ENCODE measurements around the gene ECSIT. TPM values are rescaled to one million over a fixed set of nuclear protein-coding genes. Genes with fewer than 3 reads are reported as not detected.

ECSIT gene
- polyA plus RNA-seq, 4 donors = 39.9 to 106 (median 86.9) TPM

- Histone ChIP-seq H3K27me3 (ENCODE audit: control insufficient read depth in 3 of 3, insufficient read depth in 3 of 3, low read length in 3 of 3) (no peaks in the 10 kb centered on the region), H3K4me1 (ENCODE audit: control insufficient read depth in 3 of 3, insufficient read depth in 2 of 3, low read depth in 1 of 3, low read length in 2 of 3) (peaks cover 3 to 7% (median 6%) of the 10 kb centered on the region in 3 donors), H3K27ac (ENCODE audit: low read depth in 1 of 3, low read length in 2 of 3) (no peak overlapping the region), H3K36me3 (ENCODE audit: control insufficient read depth in 3 of 3, insufficient read depth in 2 of 3, low read depth in 1 of 3, low read length in 3 of 3) (peaks cover 4 to 51% (median 10%) of the 10 kb centered on the region in 3 donors), H3K4me3 (ENCODE audit: low read depth in 1 of 3, low read length in 3 of 3) (no peak overlapping the region), H3K9me3 (ENCODE audit: control insufficient read depth in 2 of 2, insufficient read depth in 1 of 2, low read depth in 1 of 2, low read length in 1 of 2) (no peaks in the 10 kb centered on the region)
- DNase-seq = no peak
- 74 to 88% (median 88%) methylated on average over 4 to 6 of the region's 6 CpGs for WGBS, 3 donors
- FAIRE-seq = no peak
Observed at GRCh38 chr19:11555246-11555645, 26.3 kb upstream of the ECSIT start.

GRCh38 chr19:11554160-11554559 is 25.2 kb upstream of the ECSIT start:
- peak overlapping the region in 1 of 3 donors; percentile 10 for H3K27ac ChIP-seq (ENCODE audit: low read depth in 1 of 3, low read length in 2 of 3)
- H3K27me3 ChIP-seq (ENCODE audit: control insufficient read depth in 3 of 3, insufficient read depth in 3 of 3, low read length in 3 of 3) = no peaks in the 10 kb centered on the region
- no peaks in the 10 kb centered on the region for H3K9me3 ChIP-seq (ENCODE audit: control insufficient read depth in 2 of 2, insufficient read depth in 1 of 2, low read depth in 1 of 2, low read length in 1 of 2)
- DNase-seq = no peak
- 68 to 89% (median 84%) methylated on average over 11 to 12 of the region's 12 CpGs for WGBS, 3 donors
- no peak for FAIRE-seq
- peaks cover 3 to 7% (median 6%) of the 10 kb centered on the region in 3 donors for H3K4me1 ChIP-seq (ENCODE audit: control insufficient read depth in 3 of 3, insufficient read depth in 2 of 3, low read depth in 1 of 3, low read length in 2 of 3)
- H3K4me3 ChIP-seq (ENCODE audit: low read depth in 1 of 3, low read length in 3 of 3) = no peak overlapping the region
- H3K36me3 ChIP-seq (ENCODE audit: control insufficient read depth in 3 of 3, insufficient read depth in 2 of 3, low read depth in 1 of 3, low read length in 3 of 3) = peaks cover 4 to 53% (median 10%) of the 10 kb centered on the region in 3 donors

- DNase-seq (no peak), FAIRE-seq (no peak)
- Histone ChIP-seq H3K27me3 (ENCODE audit: control insufficient read depth in 3 of 3, insufficient read depth in 3 of 3, low read length in 3 of 3) (no peaks in the 10 kb centered on the region), H3K4me3 (ENCODE audit: low read depth in 1 of 3, low read length in 3 of 3) (no peak overlapping the region), H3K4me1 (ENCODE audit: control insufficient read depth in 3 of 3, insufficient read depth in 2 of 3, low read depth in 1 of 3, low read length in 2 of 3) (peaks cover 0 to 2% (median 2%) of the 10 kb centered on the region in 3 donors), H3K27ac (ENCODE audit: low read depth in 1 of 3, low read length in 2 of 3) (no peak overlapping the region), H3K9me3 (ENCODE audit: control insufficient read depth in 2 of 2, insufficient read depth in 1 of 2, low read depth in 1 of 2, low read length in 1 of 2) (no peaks in the 10 kb centered on the region), H3K36me3 (ENCODE audit: control insufficient read depth in 3 of 3, insufficient read depth in 2 of 3, low read depth in 1 of 3, low read length in 3 of 3) (peaks cover 4 to 53% (median 10%) of the 10 kb centered on the region in 3 donors)
- WGBS, 3 donors = 76 to 80% (median 79%) methylated on average over 20 of the region's 20 CpGs
Observed at GRCh38 chr19:11552666-11553372, 23.9 kb upstream of the ECSIT start.

GRCh38 chr19:11551603-11552235 is 22.8 kb upstream of the ECSIT start:
- no peaks in the 10 kb centered on the region for H3K9me3 ChIP-seq (ENCODE audit: control insufficient read depth in 2 of 2, insufficient read depth in 1 of 2, low read depth in 1 of 2, low read length in 1 of 2)
- peak overlapping the region in 1 of 3 donors; percentile 29 for H3K27ac ChIP-seq (ENCODE audit: low read depth in 1 of 3, low read length in 2 of 3)
- peaks cover 4 to 51% (median 10%) of the 10 kb centered on the region in 3 donors for H3K36me3 ChIP-seq (ENCODE audit: control insufficient read depth in 3 of 3, insufficient read depth in 2 of 3, low read depth in 1 of 3, low read length in 3 of 3)
- FAIRE-seq = no peak
- no peaks in the 10 kb centered on the region for H3K27me3 ChIP-seq (ENCODE audit: control insufficient read depth in 3 of 3, insufficient read depth in 3 of 3, low read length in 3 of 3)
- no peaks in the 10 kb centered on the region for H3K4me1 ChIP-seq (ENCODE audit: control insufficient read depth in 3 of 3, insufficient read depth in 2 of 3, low read depth in 1 of 3, low read length in 2 of 3)
- 85 to 90% (median 89%) methylated on average over 24 to 26 of the region's 26 CpGs for WGBS, 3 donors
- DNase-seq = no peak
- no peak overlapping the region for H3K4me3 ChIP-seq (ENCODE audit: low read depth in 1 of 3, low read length in 3 of 3)

GRCh38 chr19:11550265-11550664 is 21.3 kb upstream of the ECSIT start:
- no peaks in the 10 kb centered on the region for H3K27me3 ChIP-seq (ENCODE audit: control insufficient read depth in 3 of 3, insufficient read depth in 3 of 3, low read length in 3 of 3)
- 84 to 90% (median 88%) methylated on average over 8 of the region's 8 CpGs for WGBS, 3 donors
- no peak for DNase-seq
- no peak overlapping the region for H3K4me3 ChIP-seq (ENCODE audit: low read depth in 1 of 3, low read length in 3 of 3)
- no peak overlapping the region for H3K27ac ChIP-seq (ENCODE audit: low read depth in 1 of 3, low read length in 2 of 3)
- H3K9me3 ChIP-seq (ENCODE audit: control insufficient read depth in 2 of 2, insufficient read depth in 1 of 2, low read depth in 1 of 2, low read length in 1 of 2) = no peaks in the 10 kb centered on the region
- no peak for FAIRE-seq
- no peaks in the 10 kb centered on the region for H3K4me1 ChIP-seq (ENCODE audit: control insufficient read depth in 3 of 3, insufficient read depth in 2 of 3, low read depth in 1 of 3, low read length in 2 of 3)
- H3K36me3 ChIP-seq (ENCODE audit: control insufficient read depth in 3 of 3, insufficient read depth in 2 of 3, low read depth in 1 of 3, low read length in 3 of 3) = peaks cover 4 to 43% (median 10%) of the 10 kb centered on the region in 3 donors

- no peak for FAIRE-seq
- no peak for DNase-seq
- no peak overlapping the region for H3K27ac ChIP-seq (ENCODE audit: low read depth in 1 of 3, low read length in 2 of 3)
- H3K27me3 ChIP-seq (ENCODE audit: control insufficient read depth in 3 of 3, insufficient read depth in 3 of 3, low read length in 3 of 3) = no peaks in the 10 kb centered on the region
- no peaks in the 10 kb centered on the region for H3K4me1 ChIP-seq (ENCODE audit: control insufficient read depth in 3 of 3, insufficient read depth in 2 of 3, low read depth in 1 of 3, low read length in 2 of 3)
- no peak overlapping the region for H3K4me3 ChIP-seq (ENCODE audit: low read depth in 1 of 3, low read length in 3 of 3)
- 85 to 93% (median 89%) methylated on average over 19 to 24 of the region's 24 CpGs for WGBS, 3 donors
- H3K9me3 ChIP-seq (ENCODE audit: control insufficient read depth in 2 of 2, insufficient read depth in 1 of 2, low read depth in 1 of 2, low read length in 1 of 2) = no peaks in the 10 kb centered on the region
- peaks cover 4 to 36% (median 10%) of the 10 kb centered on the region in 3 donors for H3K36me3 ChIP-seq (ENCODE audit: control insufficient read depth in 3 of 3, insufficient read depth in 2 of 3, low read depth in 1 of 3, low read length in 3 of 3)
Observed at GRCh38 chr19:11549386-11549953, 20.5 kb upstream of the ECSIT start.

GRCh38 chr19:11547929-11548700 is 19.2 kb upstream of the ECSIT start:
- Histone ChIP-seq H3K4me3 (ENCODE audit: low read depth in 1 of 3, low read length in 3 of 3) (no peak overlapping the region), H3K36me3 (ENCODE audit: control insufficient read depth in 3 of 3, insufficient read depth in 2 of 3, low read depth in 1 of 3, low read length in 3 of 3) (peaks cover 0 to 22% (median 9%) of the 10 kb centered on the region in 3 donors)
- 73 to 87% (median 83%) methylated on average over 14 of the region's 14 CpGs for WGBS, 3 donors

GRCh38 chr19:11541238-11541637 is 12.3 kb upstream of the ECSIT start:
- FAIRE-seq (no peak), DNase-seq (no peak)
- H3K27ac ChIP-seq (ENCODE audit: low read depth in 1 of 3, low read length in 2 of 3) = no peak overlapping the region
- H3K27me3 ChIP-seq (ENCODE audit: control insufficient read depth in 3 of 3, insufficient read depth in 3 of 3, low read length in 3 of 3) = peaks cover 0 to 31% (median 4%) of the 10 kb centered on the region in 3 donors
- no peaks in the 10 kb centered on the region for H3K9me3 ChIP-seq (ENCODE audit: control insufficient read depth in 2 of 2, insufficient read depth in 1 of 2, low read depth in 1 of 2, low read length in 1 of 2)
- no peak overlapping the region for H3K4me3 ChIP-seq (ENCODE audit: low read depth in 1 of 3, low read length in 3 of 3)
- WGBS, 3 donors = 34 to 65% (median 58%) methylated on average over 3 of the region's 3 CpGs
- no peaks in the 10 kb centered on the region for H3K36me3 ChIP-seq (ENCODE audit: control insufficient read depth in 3 of 3, insufficient read depth in 2 of 3, low read depth in 1 of 3, low read length in 3 of 3)
- H3K4me1 ChIP-seq (ENCODE audit: control insufficient read depth in 3 of 3, insufficient read depth in 2 of 3, low read depth in 1 of 3, low read length in 2 of 3) = no peaks in the 10 kb centered on the region

More at GRCh38 chr19:11547929-11548700, 19.2 kb upstream of the ECSIT start:
- H3K27me3 ChIP-seq (ENCODE audit: control insufficient read depth in 3 of 3, insufficient read depth in 3 of 3, low read length in 3 of 3) = no peaks in the 10 kb centered on the region
- H3K9me3 ChIP-seq (ENCODE audit: control insufficient read depth in 2 of 2, insufficient read depth in 1 of 2, low read depth in 1 of 2, low read length in 1 of 2) = no peaks in the 10 kb centered on the region
- FAIRE-seq (no peak), DNase-seq (no peak)
- H3K4me1 ChIP-seq (ENCODE audit: control insufficient read depth in 3 of 3, insufficient read depth in 2 of 3, low read depth in 1 of 3, low read length in 2 of 3) = no peaks in the 10 kb centered on the region
- no peak overlapping the region for H3K27ac ChIP-seq (ENCODE audit: low read depth in 1 of 3, low read length in 2 of 3)
